ENCODE measurements around the gene TWIST2. TPM values are rescaled to one million over a fixed set of nuclear protein-coding genes. Genes with fewer than 3 reads are reported as not detected.

The TWIST2 gene
- total RNA-seq, 2 experiments from 2014 or later: not detected

DNA sequence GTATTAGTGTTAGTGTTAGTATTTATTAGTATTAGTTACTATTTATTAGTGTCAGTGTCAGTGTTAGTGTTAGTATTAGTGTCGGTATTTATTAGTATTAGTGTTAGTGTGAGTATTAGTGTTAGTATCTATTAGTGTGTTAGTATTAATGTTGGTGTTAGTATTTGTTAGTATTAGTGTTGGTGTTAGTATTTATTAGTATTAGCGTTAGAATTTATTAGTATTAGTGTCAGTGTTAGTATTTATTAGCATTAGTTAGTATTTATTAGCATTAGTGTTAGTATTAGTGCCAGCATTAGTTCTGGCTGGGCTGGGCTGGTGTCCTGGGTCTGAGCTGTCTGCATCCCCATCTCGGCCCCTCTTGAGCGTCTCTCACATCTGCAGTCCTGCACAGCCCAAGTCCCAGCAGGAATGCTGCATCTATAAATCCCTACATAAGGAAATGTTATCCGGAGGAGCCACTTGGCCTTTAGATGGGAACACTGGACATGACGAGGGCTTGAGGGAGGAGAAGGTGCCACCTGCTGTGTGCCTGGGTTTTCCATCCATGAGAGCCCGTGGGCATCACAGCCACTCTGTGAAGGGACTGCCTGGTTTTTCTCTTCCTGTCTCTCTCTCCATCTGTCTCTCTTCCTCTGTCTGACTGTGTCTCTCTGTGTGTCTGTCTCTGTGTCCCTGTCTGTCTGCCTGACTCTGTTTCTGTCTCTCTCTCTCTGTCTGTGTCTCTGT is 33.6 kb downstream of the TWIST2 start:
- H3K27ac Mint-ChIP-seq: no peak overlapping the region
- no peak for DNase-seq
- no peaks in the 10 kb centered on the region for H3K36me3 Mint-ChIP-seq
- peaks cover 3% of the 10 kb centered on the region for H3K9me3 Mint-ChIP-seq
- peaks cover 32% of the 10 kb centered on the region for H3K27me3 Mint-ChIP-seq
- no peaks in the 10 kb centered on the region for H3K4me1 Mint-ChIP-seq
- H3K4me3 Mint-ChIP-seq: no peak overlapping the region

DNA sequence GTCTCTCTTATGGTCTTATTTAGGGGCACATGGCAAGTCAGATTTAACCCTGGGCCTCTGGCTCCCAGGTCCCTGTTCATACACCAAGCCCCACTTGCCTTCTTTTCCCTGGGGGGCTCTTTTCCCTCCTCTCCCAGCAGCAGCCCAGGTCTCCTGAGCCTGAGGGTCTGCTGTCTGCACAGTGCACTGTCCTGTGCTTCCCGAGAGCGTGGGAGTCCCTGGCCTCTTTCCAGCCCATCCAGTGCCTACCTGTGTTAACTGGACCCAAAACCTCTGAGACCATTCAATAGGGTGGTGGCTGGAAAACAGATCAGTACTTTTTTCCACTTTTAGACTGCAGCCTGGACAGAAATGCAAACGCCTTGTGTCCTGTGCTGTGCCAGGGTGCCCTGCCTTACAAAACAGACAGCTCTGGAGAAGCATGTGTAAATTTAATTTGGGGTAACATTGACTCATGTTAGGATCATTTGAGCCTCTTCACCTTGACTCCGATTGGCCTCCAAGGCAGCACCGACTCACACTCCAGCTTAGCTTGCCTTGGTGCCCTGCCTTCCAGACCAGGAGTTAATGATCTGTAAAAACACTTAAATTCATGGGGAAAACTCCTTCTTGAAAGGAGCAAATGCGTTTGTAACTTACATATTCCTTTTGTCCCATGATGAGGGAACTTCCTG is 34.3 kb downstream of the TWIST2 start:
- no peak for DNase-seq
- H3K27me3 Mint-ChIP-seq: peaks cover 32% of the 10 kb centered on the region
- H3K27ac Mint-ChIP-seq: no peak overlapping the region
- no peaks in the 10 kb centered on the region for H3K36me3 Mint-ChIP-seq
- H3K4me3 Mint-ChIP-seq: no peak overlapping the region
- no peaks in the 10 kb centered on the region for H3K4me1 Mint-ChIP-seq
- peaks cover 1% of the 10 kb centered on the region for H3K9me3 Mint-ChIP-seq

DNA sequence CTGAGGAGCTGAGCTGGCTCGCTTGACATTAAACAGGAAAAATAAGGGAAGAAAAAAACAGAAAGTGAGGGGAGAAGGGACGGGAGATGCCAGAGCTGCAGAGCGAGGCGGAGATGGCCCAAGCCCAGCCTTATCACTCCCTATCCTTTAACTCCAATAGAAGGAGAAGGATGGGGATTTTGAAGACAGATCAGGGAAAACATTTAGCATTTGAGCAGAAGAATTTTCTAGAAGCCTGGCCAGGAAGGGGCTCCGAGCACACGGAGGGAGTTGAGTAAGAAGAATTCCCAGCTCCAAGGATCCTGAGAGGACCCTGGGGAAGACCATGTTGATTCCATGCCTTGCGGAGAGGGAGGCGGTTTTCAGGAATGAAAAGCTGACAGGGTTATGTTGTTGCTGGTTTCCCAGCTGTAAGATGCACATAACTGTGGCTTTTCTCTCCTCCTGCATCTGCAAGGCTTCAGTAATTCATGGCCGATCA is 35.6 kb downstream of the TWIST2 start:
- no peak overlapping the region for H3K27ac Mint-ChIP-seq

DNA sequence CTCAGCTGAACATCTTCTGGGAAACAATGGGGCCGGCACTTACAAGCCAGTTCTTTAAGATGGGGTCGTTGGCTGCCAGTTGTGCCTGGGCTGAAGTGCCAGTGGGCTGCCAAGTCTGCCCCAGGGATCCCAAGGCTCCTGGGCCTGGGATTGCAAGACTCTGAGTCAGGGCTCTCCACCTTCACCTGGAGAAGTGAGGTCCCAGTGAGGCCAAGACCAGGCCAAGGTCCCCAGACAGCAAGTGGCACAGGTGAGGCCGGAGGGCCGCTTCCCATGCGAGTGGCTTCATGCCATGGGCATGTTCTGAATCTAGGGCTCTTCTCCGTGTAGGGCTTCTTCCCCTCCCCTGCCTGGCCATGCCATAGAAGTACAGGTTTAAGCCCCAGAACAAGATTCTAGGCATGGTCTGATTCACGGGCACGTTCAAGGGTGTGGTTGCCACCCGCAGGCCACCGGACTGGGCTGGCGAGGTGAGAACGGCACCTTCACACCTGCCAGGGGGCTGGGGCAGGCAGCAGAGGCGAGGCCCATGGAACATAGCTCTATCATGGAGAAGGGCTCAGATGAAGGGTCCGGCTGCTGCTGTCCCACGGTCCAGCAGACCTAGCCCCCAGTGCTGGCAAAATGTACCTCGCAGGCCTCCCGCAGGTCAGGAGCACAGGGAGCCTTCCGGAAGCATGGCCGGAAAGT is 36.4 kb downstream of the TWIST2 start:
- Mint-ChIP-seq H3K27ac (no peak overlapping the region), H3K36me3 (no peaks in the 10 kb centered on the region), H3K4me1 (no peaks in the 10 kb centered on the region), H3K9me3 (no peaks in the 10 kb centered on the region), H3K27me3 (peaks cover 32% of the 10 kb centered on the region), H3K4me3 (no peak overlapping the region)
- DNase-seq: no peak

More for the DNA sequence above, 35.6 kb downstream of the TWIST2 start:
- Mint-ChIP-seq H3K4me1 (no peaks in the 10 kb centered on the region), H3K9me3 (no peaks in the 10 kb centered on the region), H3K4me3 (no peak overlapping the region), H3K36me3 (no peaks in the 10 kb centered on the region), H3K27me3 (peaks cover 33% of the 10 kb centered on the region)
- no peak for DNase-seq

DNA sequence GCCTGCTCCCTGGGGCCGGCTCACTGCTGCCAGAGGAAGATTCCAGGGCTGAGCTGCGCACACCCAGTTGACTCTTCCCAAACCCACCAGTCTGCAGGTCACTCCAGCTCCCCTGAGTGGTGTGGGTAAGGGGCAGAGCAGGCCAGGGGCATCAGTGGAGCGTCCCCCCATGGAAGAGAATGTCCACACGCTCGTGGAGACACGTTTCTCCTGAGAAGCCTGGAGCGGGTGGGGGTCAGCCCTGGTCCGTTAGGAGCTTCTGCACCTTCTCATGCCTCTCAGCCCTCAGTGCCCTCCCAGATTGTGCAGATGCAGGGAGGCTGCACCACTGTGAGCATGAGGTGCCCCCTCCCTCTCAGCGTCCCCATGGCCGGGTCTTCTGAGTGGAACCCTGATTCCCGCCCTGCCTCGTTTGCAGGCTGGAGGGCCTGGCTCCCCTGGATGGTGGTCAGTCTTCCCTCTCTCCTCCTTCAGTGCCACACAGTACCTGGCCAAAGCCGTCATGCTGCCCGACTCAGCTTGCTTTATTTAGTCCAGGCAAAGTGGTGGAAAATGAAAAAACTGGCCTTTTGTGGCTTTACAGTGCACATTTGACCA is 37.0 kb downstream of the TWIST2 start:
- Mint-ChIP-seq H3K4me1 (no peaks in the 10 kb centered on the region), H3K27me3 (peaks cover 25% of the 10 kb centered on the region), H3K27ac (no peak overlapping the region), H3K36me3 (no peaks in the 10 kb centered on the region), H3K9me3 (no peaks in the 10 kb centered on the region), H3K4me3 (no peak overlapping the region)
- DNase-seq: no peak

DNA sequence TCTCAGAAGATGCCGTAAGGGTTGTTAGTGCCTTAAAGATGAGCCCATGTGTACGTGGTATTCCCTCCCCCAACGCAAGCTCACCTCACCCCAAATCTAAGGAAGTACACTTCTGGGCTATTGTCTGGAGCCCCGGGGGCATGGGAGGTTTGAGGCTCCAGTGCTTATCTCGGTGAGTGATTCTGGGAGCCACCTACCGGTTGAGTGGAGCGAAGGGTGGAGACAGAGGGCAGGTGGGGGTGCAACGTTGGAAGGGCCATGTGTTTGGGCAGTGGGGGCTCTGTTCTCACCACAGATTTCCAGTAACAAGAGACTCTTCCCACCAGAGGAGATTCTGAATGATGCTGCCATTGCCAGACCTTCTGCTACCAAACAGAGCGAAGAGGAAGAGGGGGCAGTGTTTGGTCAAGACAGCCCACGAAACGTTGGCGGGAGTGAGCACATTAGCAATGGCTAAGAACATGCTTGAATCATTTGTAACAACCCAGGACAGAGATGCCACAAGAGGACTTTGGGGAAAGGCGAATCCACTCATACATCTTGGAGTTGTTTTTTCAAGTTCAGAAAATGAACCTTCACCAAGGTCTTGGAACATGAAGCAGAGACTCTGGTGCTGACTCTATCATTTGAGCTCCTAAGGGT is 38.7 kb downstream of the TWIST2 start:
- no peak overlapping the region for H3K4me3 Mint-ChIP-seq
- H3K27me3 Mint-ChIP-seq: peaks cover 21% of the 10 kb centered on the region
- H3K9me3 Mint-ChIP-seq: no peaks in the 10 kb centered on the region
- no peaks in the 10 kb centered on the region for H3K36me3 Mint-ChIP-seq
- H3K27ac Mint-ChIP-seq: no peak overlapping the region
- no peak for DNase-seq
- no peaks in the 10 kb centered on the region for H3K4me1 Mint-ChIP-seq

DNA sequence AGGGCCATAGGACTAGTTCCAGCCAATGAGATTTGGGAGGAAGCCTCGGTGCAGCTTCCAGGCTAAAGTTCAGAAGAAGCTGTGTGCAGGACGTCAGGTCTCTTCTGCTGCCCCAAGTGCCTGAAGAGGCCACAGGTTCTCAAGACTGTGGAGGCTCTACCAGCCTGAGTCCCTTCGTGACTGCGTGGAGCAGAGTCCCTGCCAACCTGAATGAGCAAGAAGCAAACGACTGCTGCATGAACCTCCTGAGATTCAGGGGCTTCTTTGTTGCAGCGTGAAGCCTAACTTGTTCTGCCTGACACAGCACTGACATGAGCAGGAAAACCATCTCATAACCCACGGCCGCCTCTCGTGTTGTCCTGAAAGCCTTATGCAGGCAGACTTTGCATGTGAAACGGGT is 39.7 kb downstream of the TWIST2 start:
- H3K36me3 Mint-ChIP-seq: no peaks in the 10 kb centered on the region
- no peak overlapping the region for H3K27ac Mint-ChIP-seq
- H3K9me3 Mint-ChIP-seq: no peaks in the 10 kb centered on the region
- no peaks in the 10 kb centered on the region for H3K4me1 Mint-ChIP-seq
- DNase-seq: no peak
- peaks cover 16% of the 10 kb centered on the region for H3K27me3 Mint-ChIP-seq
- H3K4me3 Mint-ChIP-seq: no peak overlapping the region

DNA sequence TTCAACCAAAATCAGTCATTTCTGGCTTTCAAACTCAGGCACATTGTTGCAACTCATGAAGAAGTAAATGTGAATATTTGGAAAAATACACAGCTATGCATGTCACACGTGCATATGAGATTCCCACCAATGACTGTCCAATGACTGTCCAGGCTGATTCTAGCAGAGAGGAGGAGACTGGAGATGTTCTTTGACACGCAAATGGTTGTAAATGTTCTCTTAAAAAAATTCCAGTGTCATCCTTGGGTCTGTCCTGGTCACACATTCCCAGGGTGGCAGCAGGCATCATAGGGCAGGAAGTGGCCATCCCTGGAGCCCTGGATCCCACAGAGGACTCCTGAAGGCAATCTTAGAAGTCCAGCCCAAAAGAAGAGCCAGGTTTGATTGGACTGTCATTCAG is 40.9 kb downstream of the TWIST2 start:
- Mint-ChIP-seq H3K9me3 (no peaks in the 10 kb centered on the region), H3K27ac (no peak overlapping the region), H3K27me3 (peaks cover 11% of the 10 kb centered on the region), H3K4me1 (no peaks in the 10 kb centered on the region), H3K4me3 (no peak overlapping the region), H3K36me3 (no peaks in the 10 kb centered on the region)
- no peak for DNase-seq

DNA sequence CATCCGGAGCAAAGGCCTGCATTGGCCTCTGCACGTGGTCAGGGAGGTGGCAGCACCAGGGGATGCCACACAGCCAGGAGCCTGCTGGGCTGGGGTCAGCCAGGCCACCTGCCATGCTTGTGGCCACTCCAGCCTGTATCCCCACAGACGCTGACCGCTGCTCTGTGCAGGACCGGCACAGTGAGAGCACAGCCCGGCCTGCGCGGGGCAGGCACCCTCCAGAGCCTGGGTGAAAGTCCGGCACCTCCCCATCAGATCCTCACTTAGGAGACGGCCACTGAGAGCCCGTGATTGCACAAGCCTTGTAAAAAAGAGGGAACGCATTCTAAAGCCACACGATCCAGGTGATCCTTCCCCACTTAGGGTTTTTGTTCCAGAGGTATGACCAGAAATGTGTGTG is 42.2 kb downstream of the TWIST2 start:
- H3K4me1 Mint-ChIP-seq: no peaks in the 10 kb centered on the region
- no peak overlapping the region for H3K27ac Mint-ChIP-seq
- no peak for DNase-seq

DNA sequence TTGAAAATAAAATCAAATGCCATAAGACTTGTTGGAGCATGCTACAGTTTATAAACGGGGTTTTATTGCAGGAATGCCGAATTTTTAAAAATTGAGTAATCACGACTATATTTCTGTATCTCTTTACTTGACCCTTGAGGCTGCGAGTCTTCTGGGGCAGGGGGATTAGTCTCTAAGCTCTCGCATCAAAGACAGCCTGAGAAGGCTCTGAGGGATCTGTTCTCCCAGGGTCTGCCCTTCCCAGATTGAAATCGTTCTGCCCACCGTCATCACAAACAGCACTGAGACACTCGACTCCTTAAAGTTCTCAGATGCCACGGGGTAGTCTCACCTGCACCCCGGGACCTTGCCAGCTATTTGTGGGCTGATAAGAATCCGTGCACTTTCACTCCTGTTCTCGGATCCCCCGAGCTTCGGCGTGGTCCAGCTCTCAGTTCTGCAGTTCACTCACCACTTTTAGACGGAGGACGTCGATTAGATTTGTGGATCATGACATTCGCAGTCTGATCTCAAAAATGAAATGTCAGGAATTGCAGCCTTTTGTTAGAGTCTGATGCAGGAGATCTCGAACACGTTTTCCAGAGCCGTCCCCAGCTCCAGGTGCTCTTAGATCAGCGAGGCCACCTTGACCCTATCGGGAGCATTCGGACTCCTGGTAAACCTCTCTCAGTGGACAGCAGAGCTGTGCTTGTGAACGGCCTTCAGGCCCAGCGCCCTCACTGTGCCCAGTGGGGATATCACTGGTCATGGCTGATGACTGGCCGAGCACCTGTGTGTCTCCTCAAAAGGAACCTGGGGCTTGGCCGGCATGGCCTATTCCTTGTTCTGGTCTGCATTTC is 43.0 kb downstream of the TWIST2 start:
- no peak overlapping the region for H3K27ac Mint-ChIP-seq
- H3K27me3 Mint-ChIP-seq: peaks cover 3% of the 10 kb centered on the region

More for the DNA sequence above, 42.2 kb downstream of the TWIST2 start:
- Mint-ChIP-seq H3K27me3 (peaks cover 5% of the 10 kb centered on the region), H3K36me3 (no peaks in the 10 kb centered on the region), H3K4me3 (no peak overlapping the region), H3K9me3 (no peaks in the 10 kb centered on the region)

DNA sequence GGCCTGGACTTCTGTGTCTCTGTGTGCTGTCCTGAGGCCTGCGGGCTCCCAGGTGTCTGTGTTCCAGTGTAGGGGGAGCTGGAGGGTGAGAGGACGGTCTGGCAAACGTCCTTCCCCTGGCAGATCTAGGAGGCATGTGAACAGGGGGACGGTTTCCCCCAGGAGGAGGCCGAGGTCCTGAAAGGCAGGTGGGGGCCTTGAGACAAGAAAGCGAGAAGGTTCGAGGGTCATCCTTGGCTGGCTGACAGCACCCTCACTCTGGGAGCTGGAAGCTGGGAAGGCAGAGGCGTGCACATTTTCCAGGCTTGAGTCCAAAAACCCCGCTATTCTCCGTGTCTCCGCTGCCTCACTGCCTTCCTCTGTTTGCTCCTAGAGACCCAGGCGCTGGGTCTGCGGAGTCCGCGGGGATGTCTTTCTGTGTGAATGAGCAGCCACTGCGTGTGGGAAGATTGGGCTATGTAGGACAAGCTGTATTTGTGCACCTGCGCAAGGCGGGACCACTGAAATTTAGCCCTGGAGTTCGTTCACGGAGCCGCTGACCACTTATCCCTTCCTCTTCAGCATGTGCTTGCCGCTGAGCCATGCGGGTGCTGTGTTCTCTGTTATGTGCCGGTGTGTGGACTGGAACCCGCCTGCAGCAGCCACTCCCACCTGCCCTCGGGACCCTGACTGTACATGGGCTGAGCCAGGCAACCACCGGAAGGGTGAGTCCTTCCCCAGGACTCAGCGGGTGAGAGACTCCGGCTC is 43.7 kb downstream of the TWIST2 start:
- H3K9me3 Mint-ChIP-seq: no peaks in the 10 kb centered on the region

More for the DNA sequence above, 43.0 kb downstream of the TWIST2 start:
- H3K4me3 Mint-ChIP-seq: no peak overlapping the region
- H3K9me3 Mint-ChIP-seq: no peaks in the 10 kb centered on the region
- DNase-seq: no peak
- H3K4me1 Mint-ChIP-seq: no peaks in the 10 kb centered on the region
- H3K36me3 Mint-ChIP-seq: no peaks in the 10 kb centered on the region

DNA sequence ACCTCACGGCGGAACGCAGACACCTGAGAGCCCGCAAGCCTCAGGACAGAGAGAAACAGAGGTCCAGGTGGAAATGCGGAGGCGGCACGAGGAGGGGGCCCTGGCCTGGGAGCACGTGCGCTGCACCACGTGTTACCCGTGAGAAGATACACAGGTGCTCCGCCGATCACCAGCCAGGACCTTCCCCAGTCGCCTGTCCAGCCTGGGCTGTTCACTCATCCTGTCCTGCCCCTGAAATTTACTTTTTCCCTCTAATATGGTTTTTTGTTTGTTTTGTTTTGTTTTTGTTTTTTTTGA is 44.3 kb downstream of the TWIST2 start:
- Mint-ChIP-seq H3K27ac (no peak overlapping the region), H3K36me3 (no peaks in the 10 kb centered on the region)

More for the DNA sequence above, 43.7 kb downstream of the TWIST2 start:
- no peaks in the 10 kb centered on the region for H3K36me3 Mint-ChIP-seq
- no peak overlapping the region for H3K4me3 Mint-ChIP-seq
- no peaks in the 10 kb centered on the region for H3K4me1 Mint-ChIP-seq
- DNase-seq: no peak
- peaks cover 3% of the 10 kb centered on the region for H3K27me3 Mint-ChIP-seq
- H3K27ac Mint-ChIP-seq: no peak overlapping the region

DNA sequence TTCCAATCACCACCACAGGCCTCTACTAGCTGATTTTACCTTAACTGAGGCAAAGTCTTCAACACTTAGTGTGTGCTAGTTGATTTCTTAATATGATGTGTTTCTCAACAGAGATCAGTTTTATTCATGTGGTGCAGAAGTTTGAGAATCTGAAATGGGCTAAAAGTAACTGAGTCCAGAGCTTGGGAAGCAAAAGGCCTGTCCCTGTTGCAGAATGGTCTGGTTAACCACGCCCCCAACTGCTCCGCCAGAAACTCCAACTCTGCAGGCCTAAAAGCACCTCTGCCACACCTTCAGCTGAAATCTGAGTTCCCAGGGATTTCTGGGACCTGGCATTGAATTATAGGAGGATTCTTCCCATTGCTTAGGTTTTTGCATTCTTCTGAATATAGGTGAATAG is 44.9 kb downstream of the TWIST2 start:
- Mint-ChIP-seq H3K27ac (no peak overlapping the region), H3K9me3 (no peaks in the 10 kb centered on the region), H3K4me3 (no peak overlapping the region), H3K4me1 (no peaks in the 10 kb centered on the region), H3K36me3 (no peaks in the 10 kb centered on the region), H3K27me3 (peaks cover 10% of the 10 kb centered on the region)
- no peak for DNase-seq

More for the DNA sequence above, 44.3 kb downstream of the TWIST2 start:
- no peak for DNase-seq
- Mint-ChIP-seq H3K27me3 (peaks cover 7% of the 10 kb centered on the region), H3K4me3 (no peak overlapping the region), H3K4me1 (no peaks in the 10 kb centered on the region), H3K9me3 (no peaks in the 10 kb centered on the region)
